Loucy (cell line): ENCODE measurements around the gene PTPRF.

ENCODE experiments used
- H2AFZ ChIP-seq: fragments of 200-600 bp; sonication (generic); 2 replicates; pipeline ENCODE4 v1.6.0; 2016; ENCODE audit warnings: antibody characterized with exemption, mild to moderate bottlenecking, low read length, moderate library complexity
- H3F3A ChIP-seq: fragments of 200-600 bp; 2 replicates; pipeline ENCODE4 v1.6.0; 2016; ENCODE audit warnings: antibody characterized with exemption, low read depth, mild to moderate bottlenecking
- H3K27me3 ChIP-seq: fragments of 200-600 bp; sonication (generic); 2 replicates; pipeline ENCODE4 v1.6.1; 2014; ENCODE audit warnings: low read length, mild to moderate bottlenecking; ENCODE audit not compliant: insufficient read depth, poor library complexity, severe bottlenecking
- H3K36me3 ChIP-seq: fragments of 200-600 bp; sonication (generic); 2 replicates; pipeline ENCODE4 v1.6.1; 2016; ENCODE audit warnings: low read length; ENCODE audit not compliant: insufficient read depth
- H3K4me1 ChIP-seq: fragments of 200-600 bp; sonication (generic); 2 replicates; pipeline ENCODE4 v1.5.1; 2014; ENCODE audit warnings: low read length, mild to moderate bottlenecking; ENCODE audit not compliant: insufficient read depth, poor library complexity, severe bottlenecking
- H3K4me2 ChIP-seq: fragments of 200-600 bp; sonication (generic); 2 replicates; pipeline ENCODE4 v1.6.0; 2014; ENCODE audit warnings: antibody characterized with exemption, low read length, low read depth, mild to moderate bottlenecking; ENCODE audit not compliant: poor library complexity, severe bottlenecking
- H3K4me3 ChIP-seq: fragments of 200-600 bp; sonication (generic); 2 replicates; pipeline ENCODE4 v1.5.1; 2014; ENCODE audit warnings: low read length, mild to moderate bottlenecking, mixed read lengths; ENCODE audit not compliant: poor library complexity, severe bottlenecking
- H3K79me2 ChIP-seq: fragments of 200-600 bp; sonication (generic); 2 replicates; pipeline ENCODE4 v1.6.1; 2014; ENCODE audit warnings: low read length; ENCODE audit not compliant: insufficient read depth
- H3K9ac ChIP-seq: fragments of 200-600 bp; sonication (generic); 2 replicates; pipeline ENCODE4 v1.6.0; 2014; ENCODE audit warnings: mild to moderate bottlenecking, low read depth, low read length, moderate library complexity; ENCODE audit not compliant: poor library complexity, severe bottlenecking
- H3K9me2 ChIP-seq: fragments of 200-600 bp; sonication (generic); replicated peaks from 2 replicates; pipeline ENCODE4 v1.6.1; 2016; ENCODE audit warnings: low read depth, low read length, mixed read lengths
- H3K9me3 ChIP-seq: fragments of 200-600 bp; sonication (generic); 2 replicates; pipeline ENCODE4 v1.6.1; 2014; ENCODE audit warnings: mild to moderate bottlenecking, antibody characterized with exemption, low read length, low read depth; ENCODE audit not compliant: insufficient read depth
- H4K20me1 ChIP-seq: fragments of 200-600 bp; sonication (generic); 2 replicates; pipeline ENCODE4 v1.6.0; 2014; ENCODE audit warnings: antibody characterized with exemption, low read length, mild to moderate bottlenecking; ENCODE audit not compliant: insufficient read depth, poor library complexity, severe bottlenecking
- CTCF ChIP-seq: fragments of 200-600 bp; sonication (generic); conservative IDR thresholded peaks from 2 replicates; pipeline ENCODE4 v1.5.1; 2014; ENCODE audit warnings: mild to moderate bottlenecking, antibody characterized with exemption, low read length
- EZH2phosphoT487 ChIP-seq: fragments of 200-600 bp; IDR thresholded peaks from 2 replicates; pipeline ENCODE4 v1.6.1; 2018; ENCODE audit warnings: antibody characterized with exemption, mild to moderate bottlenecking, moderate library complexity, borderline replicate concordance

PTPRF gene

GRCh38 chr1:43659212-43660166 lies 128.8 kb downstream of the PTPRF start:
- Histone ChIP-seq H3K9ac (no peak overlapping the region), H4K20me1 (peaks cover 15% of the 10 kb centered on the region), H3K4me2 (no peak overlapping the region), H3K27me3 (no peaks in the 10 kb centered on the region), H3F3A (peaks cover under 1% of the 10 kb centered on the region; the same call in 1 of the 2 replicates), H3K9me3 (no peaks in the 10 kb centered on the region), H3K4me3 (no peak overlapping the region), H3K79me2 (peaks cover 23% of the 10 kb centered on the region), H3K36me3 (peaks cover 87% of the 10 kb centered on the region; the same call in 1 of the 2 replicates), H3K4me1 (peaks cover 13% of the 10 kb centered on the region), H2AFZ (no peak overlapping the region), H3K9me2 (no peaks in the 10 kb centered on the region)
- TF ChIP-seq CTCF = no peak
- no peak for TF ChIP-seq EZH2phosphoT487

- Histone ChIP-seq H3F3A (no peaks in the 10 kb centered on the region), H3K4me1 (peaks cover 4% of the 10 kb centered on the region), H3K4me2 (no peak overlapping the region), H3K4me3 (no peak overlapping the region), H3K9me2 (no peaks in the 10 kb centered on the region), H3K27me3 (no peaks in the 10 kb centered on the region), H3K9ac (no peak overlapping the region), H3K9me3 (no peaks in the 10 kb centered on the region), H2AFZ (no peak overlapping the region), H3K36me3 (peaks cover 89% of the 10 kb centered on the region; the same call in 1 of the 2 replicates), H3K79me2 (peaks cover 14% of the 10 kb centered on the region), H4K20me1 (peaks cover 13% of the 10 kb centered on the region)
- TF ChIP-seq CTCF (no peak), EZH2phosphoT487 (no peak)
These were observed 129.7 kb downstream of the PTPRF start for GRCh38 chr1:43660355-43660754.

- H3K27me3 ChIP-seq = no peaks in the 10 kb centered on the region
- no peaks in the 10 kb centered on the region for H3F3A ChIP-seq
- H3K4me3 ChIP-seq = no peak overlapping the region
- no peaks in the 10 kb centered on the region for H3K9me3 ChIP-seq
- peaks cover 11% of the 10 kb centered on the region for H4K20me1 ChIP-seq
- TF ChIP-seq CTCF = no peak
- no peak for TF ChIP-seq EZH2phosphoT487
- no peak overlapping the region for H3K4me2 ChIP-seq
- H3K9me2 ChIP-seq = no peaks in the 10 kb centered on the region
- H3K36me3 ChIP-seq = peaks cover 93% of the 10 kb centered on the region; the same call in 1 of the 2 replicates
- H3K79me2 ChIP-seq = peaks cover 3% of the 10 kb centered on the region; the same call in 1 of the 2 replicates
- no peaks in the 10 kb centered on the region for H3K4me1 ChIP-seq
- H3K9ac ChIP-seq = no peak overlapping the region
- no peak overlapping the region for H2AFZ ChIP-seq
These were observed 133.7 kb downstream of the PTPRF start for GRCh38 chr1:43664369-43664768.
